ENCODE data around the gene FAF2. TPM values are rescaled to one million over a fixed set of nuclear protein-coding genes. Genes with fewer than 3 reads are reported as not detected.

The FAF2 gene
- total RNA-seq, 1 donor from 2014 or later = 39.4 TPM

DNA sequence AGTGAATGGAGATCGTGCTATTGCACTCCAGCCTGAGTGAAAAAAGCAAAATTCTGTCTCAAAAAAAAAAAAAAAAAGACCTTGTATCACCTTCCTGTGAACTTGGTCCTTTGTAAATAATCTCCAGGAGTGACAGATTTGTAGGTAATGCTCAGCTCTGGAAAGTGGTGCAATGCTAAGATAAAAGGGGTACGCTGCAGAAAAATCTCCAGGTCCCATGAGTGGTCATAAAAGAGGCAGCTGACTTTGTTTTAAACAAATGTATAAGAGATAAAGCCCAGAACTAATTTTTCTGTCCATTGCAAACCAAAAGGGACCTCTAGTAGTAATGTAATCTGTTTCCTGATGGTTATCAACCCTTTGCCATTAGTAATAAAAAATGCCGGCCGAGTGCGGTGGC lies 55.3 kb downstream of the FAF2 start:
- H3K4me3 Mint-ChIP-seq (ENCODE audit: low read depth) = no peak overlapping the region
- no peaks in the 10 kb centered on the region for H3K4me1 Mint-ChIP-seq (ENCODE audit: low read depth)
- no peak for DNase-seq (ENCODE audit: low spot score)
- H3K36me3 Mint-ChIP-seq (ENCODE audit: low read depth) = peaks cover 78% of the 10 kb centered on the region
- H3K27me3 Mint-ChIP-seq (ENCODE audit: low read depth) = no peaks in the 10 kb centered on the region
- intact Hi-C loops (cut with micrococcal nuclease) = no loop called here
- H3K27ac Mint-ChIP-seq = no peak overlapping the region
- no peaks in the 10 kb centered on the region for H3K9me3 Mint-ChIP-seq

DNA sequence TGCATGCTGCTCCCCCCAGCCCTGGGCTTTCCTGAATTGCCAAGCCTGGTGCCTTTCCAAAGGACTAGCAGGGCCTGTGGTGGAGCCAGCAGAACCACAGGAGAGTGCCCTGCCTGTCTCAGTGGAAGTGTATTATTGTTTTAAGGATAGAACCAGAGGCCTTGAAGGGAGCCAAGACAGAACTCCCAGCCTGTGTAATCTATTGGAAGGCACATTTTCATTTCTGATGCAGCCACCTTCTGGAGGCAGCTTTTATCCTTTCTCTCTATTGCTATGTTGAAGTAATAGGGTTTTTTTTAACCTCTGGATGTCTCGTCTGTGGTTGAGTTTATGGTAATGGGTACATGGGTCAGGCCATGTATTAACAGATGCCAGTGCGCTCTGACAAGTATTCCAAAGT lies 59.7 kb downstream of the FAF2 start:
- Mint-ChIP-seq H3K9me3 (no peaks in the 10 kb centered on the region), H3K4me1 (ENCODE audit: low read depth) (peaks cover 2% of the 10 kb centered on the region), H3K36me3 (ENCODE audit: low read depth) (peaks cover 58% of the 10 kb centered on the region), H3K27ac (no peak overlapping the region), H3K27me3 (ENCODE audit: low read depth) (no peaks in the 10 kb centered on the region), H3K4me3 (ENCODE audit: low read depth) (no peak overlapping the region)
- intact Hi-C loops (cut with micrococcal nuclease) = no loop called here
- DNase-seq (ENCODE audit: low spot score) = no peak

DNA sequence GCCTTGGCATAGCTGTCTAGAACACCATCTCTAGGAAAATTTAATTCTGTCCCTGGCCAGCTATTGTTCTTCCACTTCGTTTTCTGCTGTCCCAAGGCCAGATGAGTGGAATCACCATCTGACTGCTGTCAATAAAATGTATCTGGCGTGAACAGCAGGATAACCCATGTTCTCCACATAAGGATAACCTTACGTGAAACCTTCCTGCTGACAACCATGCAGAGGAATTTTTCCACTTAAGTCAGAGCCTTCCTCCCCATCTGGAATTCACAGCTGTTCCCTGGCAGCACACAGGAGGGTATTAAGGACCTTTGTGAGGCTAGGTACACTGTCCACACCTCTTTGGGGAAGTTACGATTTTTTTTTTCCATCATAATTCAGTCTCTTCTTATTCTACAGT lies 60.4 kb downstream of the FAF2 start:
- Mint-ChIP-seq H3K27me3 (ENCODE audit: low read depth) (no peaks in the 10 kb centered on the region), H3K4me3 (ENCODE audit: low read depth) (no peak overlapping the region), H3K27ac (no peak overlapping the region), H3K4me1 (ENCODE audit: low read depth) (peaks cover 4% of the 10 kb centered on the region), H3K9me3 (no peaks in the 10 kb centered on the region), H3K36me3 (ENCODE audit: low read depth) (peaks cover 53% of the 10 kb centered on the region)
- intact Hi-C loops (cut with micrococcal nuclease) = no loop called here
- DNase-seq (ENCODE audit: low spot score) = no peak

DNA sequence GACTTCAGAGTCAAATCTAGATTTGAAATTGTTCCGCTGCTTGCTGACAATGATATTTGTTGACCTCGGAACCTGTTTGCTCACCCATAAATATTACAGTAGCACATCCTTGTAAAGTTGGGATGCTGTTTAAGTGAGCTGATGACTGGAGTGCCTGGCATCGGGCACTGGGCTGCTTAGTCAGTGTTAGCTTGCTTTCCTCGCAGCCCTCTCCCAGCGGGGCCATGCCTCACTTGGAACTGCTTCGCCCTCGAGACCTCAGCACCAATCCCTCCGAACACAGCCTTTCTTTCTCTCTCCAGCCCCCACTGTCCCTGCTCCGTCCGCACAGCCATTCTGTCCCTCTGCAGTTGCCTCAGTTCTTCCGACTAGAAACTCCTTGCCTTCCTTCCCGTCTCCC lies 65.6 kb downstream of the FAF2 start:
- H3K36me3 Mint-ChIP-seq (ENCODE audit: low read depth) = peaks cover 12% of the 10 kb centered on the region
- DNase-seq (ENCODE audit: low spot score) = no peak
- H3K4me3 Mint-ChIP-seq (ENCODE audit: low read depth) = no peak overlapping the region
- peaks cover 13% of the 10 kb centered on the region for H3K4me1 Mint-ChIP-seq (ENCODE audit: low read depth)
- no peaks in the 10 kb centered on the region for H3K27me3 Mint-ChIP-seq (ENCODE audit: low read depth)
- no peak overlapping the region for H3K27ac Mint-ChIP-seq
- intact Hi-C loops (cut with micrococcal nuclease) = no loop called here
- no peaks in the 10 kb centered on the region for H3K9me3 Mint-ChIP-seq

DNA sequence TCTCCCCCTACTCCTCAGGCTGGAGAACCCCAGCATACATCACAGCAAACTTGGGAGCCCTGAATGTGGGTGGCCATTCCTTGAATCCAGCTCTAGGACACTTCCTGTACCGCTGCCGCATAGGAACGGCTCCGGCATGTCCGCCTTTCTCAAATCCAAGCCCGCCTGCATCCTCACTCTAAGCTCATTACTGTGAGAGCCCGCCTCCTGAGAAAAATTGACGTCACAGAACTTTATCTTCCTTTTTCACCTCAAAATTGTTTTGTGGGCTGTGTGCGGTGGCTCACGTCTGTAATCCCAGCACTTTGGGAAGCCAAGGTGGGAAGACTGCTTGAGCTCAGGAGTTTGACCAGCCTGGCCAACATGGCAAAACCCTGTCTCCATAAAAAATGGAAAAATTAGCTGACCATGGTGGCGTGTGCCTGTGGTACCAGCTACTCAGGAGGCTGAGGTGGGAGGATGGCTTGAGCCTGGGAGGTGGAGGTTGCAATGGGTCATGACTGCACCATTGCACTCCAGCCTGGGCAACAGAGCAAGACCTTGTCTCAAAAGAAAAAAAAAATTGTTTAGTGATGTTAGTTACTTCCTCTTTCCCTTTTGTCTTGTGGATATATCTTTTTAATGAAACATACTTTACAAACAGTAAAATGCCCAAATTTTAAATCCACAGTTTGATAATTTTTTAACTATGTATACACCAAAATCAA lies 66.2 kb downstream of the FAF2 start:
- Mint-ChIP-seq H3K27ac (no peak overlapping the region), H3K4me3 (ENCODE audit: low read depth) (no peak overlapping the region), H3K27me3 (ENCODE audit: low read depth) (no peaks in the 10 kb centered on the region), H3K4me1 (ENCODE audit: low read depth) (peaks cover 13% of the 10 kb centered on the region), H3K9me3 (no peaks in the 10 kb centered on the region), H3K36me3 (ENCODE audit: low read depth) (peaks cover 6% of the 10 kb centered on the region)
- DNase-seq (ENCODE audit: low spot score) = no peak
- intact Hi-C loops (cut with micrococcal nuclease) = no loop called here

DNA sequence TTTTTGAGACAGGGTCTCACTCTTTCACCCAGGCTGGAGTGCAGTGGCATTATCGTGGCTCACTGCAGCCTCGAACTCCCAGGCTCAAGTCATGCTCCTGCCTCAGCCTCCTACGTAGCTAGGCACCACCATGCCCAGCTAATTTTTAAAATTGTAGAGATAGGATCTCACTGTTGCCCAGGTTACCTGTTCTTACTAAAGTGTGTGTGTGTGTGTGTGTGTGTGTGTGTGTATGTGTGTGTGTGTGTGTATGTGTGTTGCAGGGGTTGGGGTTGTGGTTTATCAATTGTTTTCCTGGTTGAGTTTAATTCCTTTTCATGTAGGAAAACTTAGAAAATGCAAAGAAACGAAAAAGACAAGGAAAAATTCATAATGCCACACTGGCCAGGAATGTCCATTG lies 67.2 kb downstream of the FAF2 start:
- DNase-seq (ENCODE audit: low spot score) = no peak
- H3K4me1 Mint-ChIP-seq (ENCODE audit: low read depth) = peaks cover 13% of the 10 kb centered on the region
- H3K27me3 Mint-ChIP-seq (ENCODE audit: low read depth) = no peaks in the 10 kb centered on the region
- H3K9me3 Mint-ChIP-seq = no peaks in the 10 kb centered on the region
- H3K36me3 Mint-ChIP-seq (ENCODE audit: low read depth) = no peaks in the 10 kb centered on the region
- intact Hi-C loops (cut with micrococcal nuclease) = no loop called here
- no peak overlapping the region for H3K27ac Mint-ChIP-seq
- no peak overlapping the region for H3K4me3 Mint-ChIP-seq (ENCODE audit: low read depth)

DNA sequence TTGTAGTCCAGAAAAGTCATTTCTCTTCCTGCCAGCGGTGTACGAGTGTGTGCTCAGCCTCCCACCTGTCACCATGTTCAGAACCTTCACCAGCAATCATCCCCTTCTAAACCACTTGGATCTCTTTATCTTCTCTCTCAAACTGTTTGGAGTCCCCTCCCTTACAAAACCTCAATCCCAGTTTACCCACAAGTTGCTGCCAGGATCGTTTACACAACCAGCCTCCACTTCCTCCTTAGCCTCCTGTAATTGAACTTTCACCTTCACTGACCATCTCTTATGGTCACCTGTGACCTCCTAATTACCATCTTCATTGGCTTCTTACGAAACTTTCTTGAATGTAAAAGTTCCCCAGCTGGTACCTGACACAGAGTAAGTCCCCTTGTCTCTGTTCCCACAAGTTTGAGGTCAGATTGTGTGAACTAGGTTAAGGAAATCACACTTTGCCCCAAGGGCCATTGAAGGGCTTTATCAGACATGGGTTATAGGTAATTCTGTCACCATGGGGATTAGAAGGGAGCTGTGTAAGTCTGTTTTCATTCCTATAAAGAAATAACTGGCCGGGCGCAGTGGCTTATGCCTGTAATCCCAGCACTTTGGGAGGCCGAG lies 69.0 kb downstream of the FAF2 start:
- Mint-ChIP-seq H3K27me3 (ENCODE audit: low read depth) (no peaks in the 10 kb centered on the region), H3K9me3 (no peaks in the 10 kb centered on the region), H3K4me3 (ENCODE audit: low read depth) (no peak overlapping the region), H3K27ac (no peak overlapping the region), H3K36me3 (ENCODE audit: low read depth) (no peaks in the 10 kb centered on the region), H3K4me1 (ENCODE audit: low read depth) (peaks cover 13% of the 10 kb centered on the region)
- intact Hi-C loops (cut with micrococcal nuclease) = no loop called here
- no peak for DNase-seq (ENCODE audit: low spot score)

DNA sequence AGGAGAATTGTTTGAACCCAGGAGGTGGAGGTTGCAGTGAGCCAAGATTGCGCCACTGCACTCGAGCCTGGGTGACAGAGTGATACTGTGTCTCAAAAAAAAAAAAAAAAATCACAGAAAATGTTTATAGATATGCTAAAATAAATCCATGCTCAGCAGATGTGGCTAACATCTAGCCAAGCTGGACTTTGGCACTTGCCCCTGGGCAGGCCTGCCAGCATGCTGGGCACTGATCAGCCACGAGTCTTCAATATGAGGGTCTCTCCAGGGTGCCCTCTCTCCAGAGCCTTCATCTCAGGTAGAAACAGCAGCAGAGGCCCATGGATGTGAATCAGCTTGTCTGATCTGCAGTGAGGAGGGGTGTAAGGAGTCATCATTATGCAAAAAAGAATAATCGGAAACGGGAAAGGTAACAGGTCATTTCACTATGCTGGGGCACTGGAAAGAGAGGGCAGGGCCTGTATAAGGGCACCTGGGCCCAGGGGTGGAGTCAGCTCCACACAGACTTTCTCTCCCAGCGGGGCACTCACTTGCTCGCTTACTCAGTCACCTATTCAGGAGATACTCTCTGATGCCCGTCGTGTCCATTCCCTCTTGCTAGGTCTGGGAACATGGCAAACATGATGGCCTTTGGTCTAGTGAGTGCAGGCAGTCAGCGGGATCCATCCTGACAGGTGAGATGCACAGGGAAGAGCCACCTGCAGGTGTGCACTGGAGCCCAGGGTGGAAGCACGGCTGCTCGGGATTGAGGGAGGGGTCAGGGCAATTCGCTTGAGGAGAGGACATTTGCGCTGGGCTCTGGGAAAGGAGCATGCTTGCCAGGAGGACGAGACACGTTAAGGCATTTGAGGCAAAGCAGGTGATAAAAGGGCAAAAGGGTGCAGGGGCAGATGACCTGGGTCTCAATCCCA lies 71.9 kb downstream of the FAF2 start:
- H3K4me3 Mint-ChIP-seq (ENCODE audit: low read depth) = no peak overlapping the region
- H3K27me3 Mint-ChIP-seq (ENCODE audit: low read depth) = no peaks in the 10 kb centered on the region
- no peaks in the 10 kb centered on the region for H3K9me3 Mint-ChIP-seq
- H3K4me1 Mint-ChIP-seq (ENCODE audit: low read depth) = peaks cover 12% of the 10 kb centered on the region
- no peak for DNase-seq (ENCODE audit: low spot score)
- no peaks in the 10 kb centered on the region for H3K36me3 Mint-ChIP-seq (ENCODE audit: low read depth)
- intact Hi-C loops (cut with micrococcal nuclease) = no loop called here
- no peak overlapping the region for H3K27ac Mint-ChIP-seq

DNA sequence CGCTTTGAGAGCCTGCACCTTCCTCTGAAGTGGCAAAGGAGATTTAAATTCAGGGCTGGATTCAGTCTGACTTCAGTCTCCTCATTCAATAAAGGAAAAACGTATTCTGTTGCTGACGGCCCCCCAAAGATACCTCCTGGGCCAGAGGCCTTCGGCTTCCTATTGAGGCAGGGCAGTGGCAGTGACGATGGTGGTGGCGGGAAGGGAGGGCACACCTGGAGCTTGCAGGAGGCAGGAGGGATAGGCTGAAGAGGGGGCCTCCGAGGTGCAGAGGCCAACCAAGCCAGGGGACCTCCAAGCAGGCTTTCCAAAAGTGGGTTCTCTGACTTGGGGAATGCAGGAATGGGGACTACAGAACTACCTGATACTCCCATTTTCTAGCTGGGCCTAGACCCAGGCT lies 73.1 kb downstream of the FAF2 start:
- no peaks in the 10 kb centered on the region for H3K9me3 Mint-ChIP-seq
- H3K4me3 Mint-ChIP-seq (ENCODE audit: low read depth) = no peak overlapping the region
- H3K27me3 Mint-ChIP-seq (ENCODE audit: low read depth) = no peaks in the 10 kb centered on the region
- peaks cover 5% of the 10 kb centered on the region for H3K36me3 Mint-ChIP-seq (ENCODE audit: low read depth)
- DNase-seq (ENCODE audit: low spot score) = no peak
- intact Hi-C loops (cut with micrococcal nuclease) = no loop called here
- peaks cover 9% of the 10 kb centered on the region for H3K4me1 Mint-ChIP-seq (ENCODE audit: low read depth)
- no peak overlapping the region for H3K27ac Mint-ChIP-seq

DNA sequence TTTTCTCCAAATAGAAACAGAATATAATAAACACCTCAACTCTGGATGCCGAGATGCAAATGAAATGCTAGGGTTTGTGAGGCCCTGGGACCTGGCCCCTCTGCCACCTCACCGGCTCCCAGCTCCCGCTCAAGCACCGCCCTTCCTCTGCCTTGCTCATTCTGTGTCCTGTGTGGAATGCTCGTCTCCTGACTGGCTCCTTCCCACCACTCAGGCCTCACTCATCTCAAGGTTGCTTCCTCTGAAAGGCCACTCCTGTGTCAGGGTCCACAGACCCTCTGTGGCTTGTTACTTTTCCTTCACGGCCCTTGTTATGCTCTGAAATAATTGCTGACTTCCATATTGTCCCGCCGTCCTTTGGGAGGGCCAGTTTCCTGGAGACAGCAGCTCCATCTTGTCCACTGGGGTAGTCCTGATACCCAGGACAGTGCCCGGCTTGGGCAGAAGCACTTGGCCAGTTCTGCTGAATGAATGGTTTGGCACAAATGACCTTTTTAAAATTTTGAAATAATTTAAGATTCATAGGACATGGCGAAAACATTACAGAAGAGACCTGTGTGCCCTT lies 73.6 kb downstream of the FAF2 start:
- peaks cover 9% of the 10 kb centered on the region for H3K4me1 Mint-ChIP-seq (ENCODE audit: low read depth)
- no peak for DNase-seq (ENCODE audit: low spot score)

DNA sequence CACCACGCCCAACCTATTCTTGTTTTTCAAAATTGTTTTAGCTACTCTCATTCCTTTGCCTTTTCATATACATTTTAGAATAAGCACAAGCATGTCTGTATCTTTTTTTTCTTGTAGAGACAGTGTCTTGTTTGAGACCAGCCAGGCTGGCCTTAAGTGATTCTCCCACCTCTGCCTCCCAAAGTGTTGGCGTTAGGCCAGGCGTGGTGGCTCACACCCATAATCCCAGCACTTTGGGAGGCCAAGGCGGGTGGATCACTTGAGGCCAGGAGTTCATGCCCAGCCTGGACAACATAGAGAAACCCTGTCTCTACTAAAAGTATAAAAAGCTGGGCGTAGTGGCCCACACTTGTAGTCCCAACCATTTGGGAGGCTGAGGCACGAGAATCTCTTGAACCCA lies 76.0 kb downstream of the FAF2 start:
- no peak for DNase-seq (ENCODE audit: low spot score)
- Mint-ChIP-seq H3K27me3 (ENCODE audit: low read depth) (no peaks in the 10 kb centered on the region), H3K9me3 (no peaks in the 10 kb centered on the region), H3K4me1 (ENCODE audit: low read depth) (peaks cover 4% of the 10 kb centered on the region), H3K4me3 (ENCODE audit: low read depth) (no peak overlapping the region), H3K27ac (no peak overlapping the region), H3K36me3 (ENCODE audit: low read depth) (peaks cover 19% of the 10 kb centered on the region)
- intact Hi-C loops (cut with micrococcal nuclease) = no loop called here

More for the DNA sequence above, 73.6 kb downstream of the FAF2 start:
- Mint-ChIP-seq H3K27ac (no peak overlapping the region), H3K27me3 (ENCODE audit: low read depth) (no peaks in the 10 kb centered on the region), H3K4me3 (ENCODE audit: low read depth) (no peak overlapping the region), H3K36me3 (ENCODE audit: low read depth) (peaks cover 7% of the 10 kb centered on the region), H3K9me3 (no peaks in the 10 kb centered on the region)
- intact Hi-C loops (cut with micrococcal nuclease) = no loop called here

DNA sequence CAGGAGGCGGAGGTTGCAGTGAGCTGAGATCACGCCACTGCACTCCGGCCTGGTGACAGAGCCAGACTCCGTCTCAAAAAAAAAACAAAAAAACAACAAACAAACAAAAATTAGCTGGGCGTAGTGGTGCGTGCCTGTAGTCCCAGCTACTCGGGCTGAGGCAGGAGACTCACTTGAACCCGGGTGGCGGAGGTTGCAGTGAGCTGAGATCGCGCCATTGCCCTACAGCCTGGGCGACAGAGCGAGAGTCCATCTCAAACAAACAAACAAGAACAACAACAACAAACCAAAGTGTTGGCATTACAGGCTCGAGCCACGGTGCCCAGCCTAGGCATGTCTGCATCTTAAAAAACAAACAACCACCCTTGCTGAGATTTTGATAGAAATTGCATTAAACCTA lies 76.8 kb downstream of the FAF2 start:
- no peak for DNase-seq (ENCODE audit: low spot score)
- Mint-ChIP-seq H3K36me3 (ENCODE audit: low read depth) (peaks cover 28% of the 10 kb centered on the region), H3K4me1 (ENCODE audit: low read depth) (peaks cover 9% of the 10 kb centered on the region), H3K27me3 (ENCODE audit: low read depth) (no peaks in the 10 kb centered on the region), H3K4me3 (ENCODE audit: low read depth) (no peak overlapping the region), H3K9me3 (no peaks in the 10 kb centered on the region), H3K27ac (no peak overlapping the region)
- intact Hi-C loops (cut with micrococcal nuclease) = no loop called here

DNA sequence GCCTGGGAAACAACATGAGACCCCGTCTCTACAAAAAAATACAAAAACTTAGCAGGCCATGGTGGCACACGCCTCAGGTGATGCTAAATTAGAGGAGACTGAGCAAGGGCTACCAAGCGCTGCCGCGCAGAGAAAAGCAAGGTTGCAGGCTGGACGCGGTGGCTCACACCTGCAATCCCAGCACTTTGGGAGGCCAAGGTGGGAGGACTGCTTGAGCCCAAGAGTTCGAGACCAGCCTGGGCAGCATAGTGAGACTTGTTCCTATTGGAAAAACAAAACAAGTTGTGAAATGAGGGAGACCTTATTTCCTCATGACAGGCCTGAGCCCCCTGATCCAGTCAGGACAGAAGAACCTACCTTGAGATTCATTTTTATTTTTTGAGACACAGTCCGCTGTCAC lies 77.5 kb downstream of the FAF2 start:
- Mint-ChIP-seq H3K9me3 (no peaks in the 10 kb centered on the region), H3K4me1 (ENCODE audit: low read depth) (peaks cover 9% of the 10 kb centered on the region), H3K4me3 (ENCODE audit: low read depth) (no peak overlapping the region), H3K27me3 (ENCODE audit: low read depth) (no peaks in the 10 kb centered on the region), H3K27ac (no peak overlapping the region), H3K36me3 (ENCODE audit: low read depth) (peaks cover 28% of the 10 kb centered on the region)
- intact Hi-C loops (cut with micrococcal nuclease) = no loop called here
- DNase-seq (ENCODE audit: low spot score) = no peak
